Osteocyte (in vitro differentiated cells): ENCODE data around the gene TJP1. TPM values are rescaled to one million over a fixed set of nuclear protein-coding genes. Genes with fewer than 3 reads are reported as not detected.

ENCODE experiments used
- DNase-seq: peaks from one replicate; pipeline ENCODE4 v3.0.0; 2021; ENCODE audit warnings: mixed read lengths; ENCODE audit not compliant: unreplicated experiment; ENCODE audit errors: extremely low spot score
- H3K27ac Mint-ChIP-seq: one replicate; pipeline ENCODE4 v1.8.0; 2021; ENCODE audit warnings: mild to moderate bottlenecking, mixed read lengths; ENCODE audit not compliant: unreplicated experiment
- H3K27me3 Mint-ChIP-seq: one replicate; pipeline ENCODE4 v1.8.0; 2021; ENCODE audit warnings: mixed read lengths; ENCODE audit not compliant: unreplicated experiment
- H3K36me3 Mint-ChIP-seq: one replicate; pipeline ENCODE4 v1.8.0; 2021; ENCODE audit warnings: mixed read lengths; ENCODE audit not compliant: unreplicated experiment
- H3K4me1 Mint-ChIP-seq: one replicate; pipeline ENCODE4 v1.8.0; 2021; ENCODE audit warnings: mixed read lengths; ENCODE audit not compliant: unreplicated experiment
- H3K4me3 Mint-ChIP-seq: one replicate; pipeline ENCODE4 v1.8.0; 2021; ENCODE audit warnings: mild to moderate bottlenecking, moderate library complexity, mixed read lengths; ENCODE audit not compliant: unreplicated experiment
- H3K9me3 Mint-ChIP-seq: one replicate; pipeline ENCODE4 v1.8.0; 2021; ENCODE audit warnings: mixed read lengths; ENCODE audit not compliant: unreplicated experiment
- CTCF ChIP-seq: fragments of 200-600 bp; sonication (generic); IDR thresholded peaks from 2 replicates; pipeline ENCODE4 v1.5.0; 2021; ENCODE audit warnings: antibody characterized with exemption, mild to moderate bottlenecking, moderate library complexity
- total RNA-seq: library from RNA; stranded (reverse); gene quantifications from 2 replicates; pipeline ENCODE4 v1.2.1, GENCODE V29; 2021

TJP1 gene
- total RNA-seq, 1 donor from 2014 or later, result 113 TPM

- Mint-ChIP-seq H3K36me3 (peaks cover 52% of the 10 kb centered on the region), H3K4me3 (no peak overlapping the region), H3K4me1 (no peaks in the 10 kb centered on the region), H3K27me3 (no peaks in the 10 kb centered on the region), H3K9me3 (no peaks in the 10 kb centered on the region), H3K27ac (no peak overlapping the region)
- no peak for DNase-seq
- no peak for TF ChIP-seq CTCF
Observed at GRCh38 chr15:29711531-29711930, 110.7 kb downstream of the TJP1 start.

- DNase-seq, result no peak
- Mint-ChIP-seq H3K4me3 (no peak overlapping the region), H3K36me3 (peaks cover 56% of the 10 kb centered on the region), H3K9me3 (no peaks in the 10 kb centered on the region), H3K27me3 (no peaks in the 10 kb centered on the region), H3K4me1 (no peaks in the 10 kb centered on the region), H3K27ac (no peak overlapping the region)
- no peak for TF ChIP-seq CTCF
Observed at GRCh38 chr15:29708519-29708918, 113.7 kb downstream of the TJP1 start.

GRCh38 chr15:29704950-29705597 lies 117.2 kb downstream of the TJP1 start:
- Mint-ChIP-seq H3K4me3 (no peak overlapping the region), H3K27ac (no peak overlapping the region), H3K4me1 (no peaks in the 10 kb centered on the region), H3K36me3 (peaks cover 65% of the 10 kb centered on the region), H3K9me3 (no peaks in the 10 kb centered on the region), H3K27me3 (no peaks in the 10 kb centered on the region)
- no peak for DNase-seq
- no peak for TF ChIP-seq CTCF

- H3K27me3 Mint-ChIP-seq, result no peaks in the 10 kb centered on the region
- DNase-seq, result no peak
- no peak overlapping the region for H3K4me3 Mint-ChIP-seq
- H3K36me3 Mint-ChIP-seq, result peaks cover 62% of the 10 kb centered on the region
- H3K27ac Mint-ChIP-seq, result no peak overlapping the region
- no peaks in the 10 kb centered on the region for H3K9me3 Mint-ChIP-seq
- H3K4me1 Mint-ChIP-seq, result no peaks in the 10 kb centered on the region
- no peak for TF ChIP-seq CTCF
Observed at GRCh38 chr15:29701151-29701550, 121.1 kb downstream of the TJP1 start.

- H3K9me3 Mint-ChIP-seq, result no peaks in the 10 kb centered on the region
- no peaks in the 10 kb centered on the region for H3K27me3 Mint-ChIP-seq
- no peaks in the 10 kb centered on the region for H3K4me1 Mint-ChIP-seq
- H3K36me3 Mint-ChIP-seq, result peaks cover 57% of the 10 kb centered on the region
- H3K4me3 Mint-ChIP-seq, result no peak overlapping the region
- no peak for TF ChIP-seq CTCF
- H3K27ac Mint-ChIP-seq, result no peak overlapping the region
- no peak for DNase-seq
Observed at GRCh38 chr15:29700296-29700695, 122.0 kb downstream of the TJP1 start.
